Liver (tissue), 9 donors: ENCODE data around the gene PRRG2. TPM values are rescaled to one million over a fixed set of nuclear protein-coding genes. Genes with fewer than 3 reads are reported as not detected.

Experiments
- DNase-seq: peaks from one replicate; pipeline ENCODE4 v3.0.0-alpha.2; 2017; ENCODE audit warnings: low spot score
- H3K27ac ChIP-seq, 2 donors: one replicate each; pipeline ENCODE4 v1.7.0; 2013; ENCODE audit warnings: inconsistent platforms in 2 of 2, low read length in 2 of 2, control low read depth in 1 of 2, low read depth in 1 of 2, mild to moderate bottlenecking in 1 of 2
- H3K27me3 ChIP-seq, 4 donors: one replicate each; pipeline versions ENCODE4 v1.6.1 to v1.7.0; 2013; ENCODE audit warnings: low read length in 3 of 4, inconsistent platforms in 1 of 4, mild to moderate bottlenecking in 1 of 4, moderate library complexity in 1 of 4; ENCODE audit not compliant: control insufficient read depth in 4 of 4, insufficient read depth in 4 of 4
- H3K36me3 ChIP-seq, 4 donors: one replicate each; pipeline versions ENCODE4 v1.6.1 to v1.7.0; 2013; ENCODE audit warnings: low read length in 3 of 4, mild to moderate bottlenecking in 3 of 4, low read depth in 1 of 4, moderate library complexity in 1 of 4; ENCODE audit not compliant: control insufficient read depth in 4 of 4, insufficient read depth in 3 of 4
- H3K4me1 ChIP-seq, 4 donors: one replicate each; pipeline versions ENCODE4 v1.6.1 to v1.7.0; 2013; ENCODE audit warnings: low read length in 3 of 4, mild to moderate bottlenecking in 3 of 4, moderate library complexity in 1 of 4; ENCODE audit not compliant: control insufficient read depth in 4 of 4, insufficient read depth in 4 of 4
- H3K4me3 ChIP-seq, 3 donors: one replicate each; pipeline versions ENCODE4 v1.6.1 to v1.7.0; 2013; ENCODE audit warnings: low read length in 3 of 3, control low read depth in 1 of 3, low read depth in 1 of 3, mild to moderate bottlenecking in 1 of 3
- H3K9ac ChIP-seq, 2 donors: one replicate each; pipeline ENCODE4 v1.7.0; 2013; ENCODE audit warnings: low read length in 2 of 2, mild to moderate bottlenecking in 2 of 2, moderate library complexity in 2 of 2, control low read depth in 1 of 2, low read depth in 1 of 2
- H3K9me3 ChIP-seq, 4 donors: one replicate each; pipeline versions ENCODE4 v1.6.1 to v1.7.0; 2013; ENCODE audit warnings: low read length in 3 of 4; ENCODE audit not compliant: control insufficient read depth in 4 of 4
- CTCF ChIP-seq: fragments of 150-350 bp; IDR thresholded peaks from 2 replicates; pipeline ENCODE4 v1.5.1; 2017; ENCODE audit warnings: improper control_type of control experiment, low read depth, low read length; ENCODE audit not compliant: missing input control
- EGR1 ChIP-seq, 2 donors: IDR thresholded peaks; 2 replicates each; pipeline ENCODE4 v1.6.1; 2016 to 2018; ENCODE audit warnings: antibody characterized with exemption in 2 of 2, low read depth in 2 of 2
- FOXA1 ChIP-seq: IDR thresholded peaks from 2 replicates; pipeline ENCODE4 v1.6.1; 2016; ENCODE audit warnings: antibody characterized with exemption
- FOXA2 ChIP-seq: IDR thresholded peaks from 2 replicates; pipeline ENCODE4 v1.6.1; 2016; ENCODE audit warnings: antibody characterized with exemption
- GABPA ChIP-seq, 2 donors: IDR thresholded peaks in 1 of 2; conservative IDR thresholded peaks in 1 of 2; 2 replicates each; pipeline ENCODE4 v1.6.1; 2016; ENCODE audit warnings: antibody characterized with exemption in 2 of 2, mild to moderate bottlenecking in 1 of 2, moderate library complexity in 1 of 2
- HNF4A ChIP-seq, 2 donors: conservative IDR thresholded peaks; 2 replicates each; pipeline ENCODE4 v1.6.1; 2016; ENCODE audit warnings: antibody characterized with exemption in 2 of 2, mild to moderate bottlenecking in 2 of 2
- HNF4G ChIP-seq: IDR thresholded peaks from 2 replicates; pipeline ENCODE4 v1.6.1; 2016; ENCODE audit warnings: antibody characterized with exemption
- JUND ChIP-seq, 2 donors: IDR thresholded peaks; 2 replicates each; pipeline ENCODE4 v1.6.1; 2016; ENCODE audit warnings: antibody characterized with exemption in 2 of 2
- MAX ChIP-seq: IDR thresholded peaks from 2 replicates; pipeline ENCODE4 v1.6.1; 2016; ENCODE audit warnings: antibody characterized with exemption
- RAD21 ChIP-seq, 2 donors: IDR thresholded peaks; 2 replicates each; pipeline ENCODE4 v1.6.1; 2016; ENCODE audit warnings: antibody characterized with exemption in 2 of 2, mild to moderate bottlenecking in 2 of 2
- REST ChIP-seq: IDR thresholded peaks from 2 replicates; pipeline ENCODE4 v1.6.1; 2016; ENCODE audit warnings: antibody characterized with exemption, mild to moderate bottlenecking
- RXRA ChIP-seq, 2 donors: IDR thresholded peaks; 2 replicates each; pipeline ENCODE4 v1.6.1; 2017 to 2018; ENCODE audit warnings: antibody characterized with exemption in 2 of 2, mild to moderate bottlenecking in 1 of 2
- SP1 ChIP-seq: IDR thresholded peaks from 2 replicates; pipeline ENCODE4 v1.6.1; 2018; ENCODE audit warnings: antibody characterized with exemption, mild to moderate bottlenecking
- TAF1 ChIP-seq: conservative IDR thresholded peaks from 2 replicates; pipeline ENCODE4 v1.6.1; 2016; ENCODE audit warnings: antibody characterized with exemption, mild to moderate bottlenecking
- YY1 ChIP-seq: IDR thresholded peaks from 2 replicates; pipeline ENCODE4 v1.6.1; 2016; ENCODE audit warnings: antibody characterized with exemption, mild to moderate bottlenecking
- ZBTB33 ChIP-seq: IDR thresholded peaks from 2 replicates; pipeline ENCODE4 v1.6.1; 2016; ENCODE audit warnings: antibody characterized with exemption
- WGBS: extraction: QIAGEN DNeasy Blood & Tissue Kit; methylation state at CpG from one replicate; pipeline ENCODE4 v1.1.7; 2013; 5-methylcytosine and 5-hydroxymethylcytosine counted together
- polyA plus RNA-seq, 2 donors: library from polyadenylated mRNA; stranded (reverse) in 1 of 2; unstranded in 1 of 2; fragments of 200-250 nt in 1 of 2; fragments of >200 nt in 1 of 2; fragmentation: Nextera tagmentation in 1 of 2; extraction: Ambion mirVana in 1 of 2; gene quantifications; one replicate each; pipeline versions ENCODE4 v1.2.1 to v1.2.3, GENCODE V29; 2013 to 2015
- total RNA-seq, 2 donors: library from RNA; depleted of rRNA; stranded (reverse); fragments of >200 nt; gene quantifications; one replicate each; pipeline ENCODE4 v1.2.3, GENCODE V29; 2014
- TF ChIP-seq, protein P1 (sequence below): IDR thresholded peaks from 2 replicates; pipeline ENCODE4 v1.6.1; 2016; ENCODE audit warnings: antibody characterized with exemption
- donor health status: healthy.
- donor health status: healthy.
- donor health status: healthy.
- donor health status: healthy.
- donor health status: healthy.

Gene PRRG2
- total and polyA plus RNA-seq, 4 donors = 1.1 to 2.8 (median 2.1) TPM

- no peak overlapping the region for H3K4me3 ChIP-seq
- no peaks in the 10 kb centered on the region for H3K9me3 ChIP-seq
- H3K4me1 ChIP-seq = peaks cover 0 to 7% (median 6%) of the 10 kb centered on the region in 4 donors
- H3K36me3 ChIP-seq = peaks cover 7 to 27% (median 12%) of the 10 kb centered on the region in 4 donors
- H3K9ac ChIP-seq = no peak overlapping the region
- DNase-seq = no peak
- WGBS = 71% methylated on average over 10 of the region's 10 CpGs
- peak overlapping the region in 1 of 2 donors; percentile 50 for H3K27ac ChIP-seq
- peak; percentile 35 for TF ChIP-seq HNF4G
- TF ChIP-seq FOXA1 = no peak
- no peak for TF ChIP-seq MAX
- TF ChIP-seq JUND (IDR thresholded peaks at IDR 0.05) = no peak
- no peak for TF ChIP-seq TAF1
- no peak for TF ChIP-seq YY1
- no peak for TF ChIP-seq EGR1 (IDR thresholded peaks at IDR 0.05; ENCODE audit: low read depth in 2 of 2)
- TF ChIP-seq ZBTB33 = no peak
- TF ChIP-seq RXRA (IDR thresholded peaks at IDR 0.05) = peak in 1 of 2 donors; percentile 7
- no peak for TF ChIP-seq FOXA2
- TF ChIP-seq HNF4A (conservative IDR thresholded peaks at IDR 0.05) = peak; percentile 52 to 61
- TF ChIP-seq GABPA (IDR thresholded peaks at IDR 0.05 in 1 of 2, conservative IDR thresholded peaks at IDR 0.05 in 1 of 2) = no peak
- no peak for TF ChIP-seq RAD21 (IDR thresholded peaks at IDR 0.05)
- no peak for TF ChIP-seq SP1
- no peak for TF ChIP-seq REST
- no peaks in the 10 kb centered on the region for H3K27me3 ChIP-seq
These were observed 27.5 kb upstream of the PRRG2 start for GRCh38 chr19:49553451-49554271.

DNA sequence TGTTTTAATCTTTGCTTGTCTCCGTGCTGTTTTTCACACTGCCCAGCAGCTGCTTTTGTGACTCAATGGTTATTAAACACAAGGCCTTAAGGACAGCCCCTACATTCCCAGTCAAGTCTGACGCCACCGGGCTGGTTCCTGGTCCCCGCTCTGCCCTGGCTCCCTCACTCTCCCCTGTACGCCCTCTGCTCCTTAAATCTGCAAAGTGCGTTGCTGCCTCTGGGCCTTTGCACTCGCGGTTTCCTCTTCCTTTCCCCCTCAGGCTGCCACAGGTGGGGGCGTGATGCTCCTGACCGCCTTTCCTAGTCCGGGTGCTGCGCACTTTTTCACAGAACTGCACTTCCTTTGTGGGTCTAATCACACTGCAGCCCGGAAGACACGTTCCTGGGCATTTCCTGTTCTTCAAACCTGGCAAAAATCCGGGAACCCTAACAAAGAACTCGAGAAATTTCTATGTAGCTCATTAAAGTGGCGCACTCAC lies 26.4 kb upstream of the PRRG2 start:
- Histone ChIP-seq H3K27ac (peak overlapping the region; percentile 4 to 46), H3K4me1 (peaks cover 0 to 7% (median 6%) of the 10 kb centered on the region in 4 donors), H3K9me3 (no peaks in the 10 kb centered on the region), H3K9ac (no peak overlapping the region), H3K27me3 (no peaks in the 10 kb centered on the region), H3K36me3 (peaks cover 7 to 38% (median 16%) of the 10 kb centered on the region in 4 donors), H3K4me3 (no peak overlapping the region)
- WGBS = 63% methylated on average over 17 of the region's 17 CpGs
- no peak for DNase-seq
- TF ChIP-seq FOXA2 (no peak), MAX (no peak), HNF4G (no peak), TAF1 (no peak), ZBTB33 (no peak), CTCF (no peak), HNF4A (conservative IDR thresholded peaks at IDR 0.05) (no peak), FOXA1 (no peak), YY1 (no peak), RXRA (IDR thresholded peaks at IDR 0.05) (no peak), RAD21 (IDR thresholded peaks at IDR 0.05) (no peak), JUND (IDR thresholded peaks at IDR 0.05) (no peak)
- TF ChIP-seq, protein P1, sequence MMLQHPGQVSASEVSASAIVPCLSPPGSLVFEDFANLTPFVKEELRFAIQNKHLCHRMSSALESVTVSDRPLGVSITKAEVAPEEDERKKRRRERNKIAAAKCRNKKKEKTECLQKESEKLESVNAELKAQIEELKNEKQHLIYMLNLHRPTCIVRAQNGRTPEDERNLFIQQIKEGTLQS = no peak
